ENCODE measurements around the gene MAEL. TPM values are rescaled to one million over a fixed set of nuclear protein-coding genes. Genes with fewer than 3 reads are reported as not detected.

Gene MAEL
- total and polyA plus RNA-seq, 2 donors (not counting 1 experiment from before 2014, with no cell fraction given), result 0.04 TPM; not detected in 1

GRCh38 chr1:167059045-167059808 lies 70.1 kb downstream of the MAEL start:
- Histone ChIP-seq H3K79me2 (ENCODE audit: control insufficient read depth, insufficient read depth, low read length) (no peaks in the 10 kb centered on the region), H3K4me1 (ENCODE audit: control insufficient read depth in 2 of 2, insufficient read depth in 2 of 2, low read length in 2 of 2) (peaks cover 3 to 6% of the 10 kb centered on the region in 2 donors), H4K20me1 (ENCODE audit: control insufficient read depth, insufficient read depth, low read length, poor library complexity, severe bottlenecking) (no peaks in the 10 kb centered on the region), H3K4me2 (replicated peaks; ENCODE audit: low read depth, low read length, poor library complexity, severe bottlenecking) (peak overlapping the region; percentile 55), H3K36me3 (replicated peaks in 1 of 2; ENCODE audit: control extremely low read depth in 1 of 2, control insufficient read depth in 1 of 2, extremely low read depth in 1 of 2, insufficient read depth in 2 of 2, low read length in 1 of 2) (no peaks in the 10 kb centered on the region), H3K27ac (ENCODE audit: low read length in 2 of 2) (no peak overlapping the region), H3K9me3 (ENCODE audit: control extremely low read depth in 1 of 3, control insufficient read depth in 2 of 3, insufficient read depth in 1 of 3, low read length in 2 of 3) (no peaks in the 10 kb centered on the region), H3K27me3 (replicated peaks in 1 of 4; ENCODE audit: control extremely low read depth in 1 of 4, control insufficient read depth in 3 of 4, insufficient read depth in 4 of 4, low read length in 3 of 4) (peaks cover 0 to 10% (median 0%) of the 10 kb centered on the region in 4 experiments), H2AFZ (ENCODE audit: insufficient read depth, low read depth, low read length, poor library complexity, severe bottlenecking) (peak overlapping the region; percentile 67), H3K9ac (ENCODE audit: low read length) (no peak overlapping the region), H3K4me3 (ENCODE audit: control extremely low read depth in 1 of 5, extremely low read depth in 1 of 5, insufficient read depth in 1 of 5, low read depth in 2 of 5, low read length in 4 of 5) (no peak overlapping the region)
- peak; percentile 99 for TF ChIP-seq CTCF (IDR thresholded peaks at IDR 0.05)
- no peak for TF ChIP-seq EZH2 (IDR thresholded peaks at IDR 0.05; ENCODE audit: borderline replicate concordance, insufficient read depth, low read depth, low read length, poor library complexity, severe bottlenecking)
- Mint-ChIP-seq H3K9me3 (ENCODE audit: insufficient read depth) (no peaks in the 10 kb centered on the region), H3K27ac (no peak overlapping the region), H3K4me1 (peaks cover 4% of the 10 kb centered on the region), H3K4me3 (no peak overlapping the region), H3K27me3 (peaks cover 3% of the 10 kb centered on the region)
- CTCF ChIA-PET, result interaction anchor here (0.6 to 17.0 kb wide), 65 partner anchors 8 to 1005 kb away, joined by 3 to 944 read pairs (median 4); partner anchors contain the start of genes GPA33, ILDR2, POU2F1 and STYXL2
- POLR2A ChIA-PET, result interaction anchor here (1.9 kb wide), 1 partner anchor 149 kb away, joined by 6 read pairs; no protein-coding TSS in a partner anchor
- ATAC-seq (ENCODE audit: low read depth) (peak; percentile 79), DNase-seq (peak; percentile 79)
- WGBS (ENCODE audit: insufficient coverage), result 22% methylated on average over 17 of the region's 17 CpGs
- intact Hi-C loops (cut with micrococcal nuclease), result loop anchor here (1.0 to 5.0 kb wide), 2 partner anchors 82 to 149 kb away; partner anchors contain the start of gene ILDR2

- no peaks in the 10 kb centered on the region for H3K79me2 ChIP-seq (ENCODE audit: control insufficient read depth, insufficient read depth, low read length)
- Mint-ChIP-seq H3K27ac (no peak overlapping the region), H3K9me3 (ENCODE audit: insufficient read depth) (no peaks in the 10 kb centered on the region), H3K4me1 (peaks cover 4% of the 10 kb centered on the region), H3K4me3 (no peak overlapping the region), H3K27me3 (peaks cover 3% of the 10 kb centered on the region)
- CTCF ChIA-PET, result interaction anchor here (0.6 to 17.0 kb wide), 46 partner anchors 9 to 581 kb away, joined by 3 to 944 read pairs (median 5); partner anchors contain the start of genes GPA33, ILDR2, POU2F1 and STYXL2
- intact Hi-C loops (cut with micrococcal nuclease), result loop anchor here (1.0 to 5.0 kb wide), 2 partner anchors 82 to 149 kb away; partner anchors contain the start of gene ILDR2
- POLR2A ChIA-PET, result no interaction called here
- no CpG with 5 or more reads among the region's 1 CpG for WGBS (ENCODE audit: insufficient coverage)
- TF ChIP-seq EZH2 (IDR thresholded peaks at IDR 0.05; ENCODE audit: borderline replicate concordance, insufficient read depth, low read depth, low read length, poor library complexity, severe bottlenecking) (no peak), CTCF (IDR thresholded peaks at IDR 0.05) (no peak)
- H3K27me3 ChIP-seq (replicated peaks in 1 of 4; ENCODE audit: control extremely low read depth in 1 of 4, control insufficient read depth in 3 of 4, insufficient read depth in 4 of 4, low read length in 3 of 4), result peaks cover 0 to 10% (median 0%) of the 10 kb centered on the region in 4 experiments
- no peak overlapping the region for H3K4me2 ChIP-seq (replicated peaks; ENCODE audit: low read depth, low read length, poor library complexity, severe bottlenecking)
- no peaks in the 10 kb centered on the region for H4K20me1 ChIP-seq (ENCODE audit: control insufficient read depth, insufficient read depth, low read length, poor library complexity, severe bottlenecking)
- H3K4me1 ChIP-seq (ENCODE audit: control insufficient read depth in 2 of 2, insufficient read depth in 2 of 2, low read length in 2 of 2), result peaks cover 3 to 6% of the 10 kb centered on the region in 2 donors
- H3K4me3 ChIP-seq (ENCODE audit: control extremely low read depth in 1 of 5, extremely low read depth in 1 of 5, insufficient read depth in 1 of 5, low read depth in 2 of 5, low read length in 4 of 5), result no peak overlapping the region
- no peak for ATAC-seq (ENCODE audit: low read depth)
- H3K9ac ChIP-seq (ENCODE audit: low read length), result no peak overlapping the region
- no peak overlapping the region for H3K27ac ChIP-seq (ENCODE audit: low read length in 2 of 2)
- no peak overlapping the region for H2AFZ ChIP-seq (ENCODE audit: insufficient read depth, low read depth, low read length, poor library complexity, severe bottlenecking)
- no peaks in the 10 kb centered on the region for H3K36me3 ChIP-seq (replicated peaks in 1 of 2; ENCODE audit: control extremely low read depth in 1 of 2, control insufficient read depth in 1 of 2, extremely low read depth in 1 of 2, insufficient read depth in 2 of 2, low read length in 1 of 2)
- no peak for DNase-seq
- H3K9me3 ChIP-seq (ENCODE audit: control extremely low read depth in 1 of 3, control insufficient read depth in 2 of 3, insufficient read depth in 1 of 3, low read length in 2 of 3), result no peaks in the 10 kb centered on the region
Measured at GRCh38 chr1:167059809-167060107, 70.7 kb downstream of the MAEL start.

Data from B cell (primary cell).